ENCODE data around the gene OR2V2. TPM values are rescaled to one million over a fixed set of nuclear protein-coding genes. Genes with fewer than 3 reads are reported as not detected.
"Not testable (repeated sequence)": the region's sequence is repeated elsewhere in the genome, so short reads cannot be mapped to it uniquely, and the experiment has no call there.

Gene OR2V2
- total RNA-seq, 1 experiment from 2014 or later: not detected

- DNase-seq (ENCODE audit: extremely low read depth, low read depth): no peak
These were observed 33.0 kb upstream of the OR2V2 start for GRCh38 chr5:181114284-181114843.

GRCh38 chr5:181114844-181115778 is 32.3 kb upstream of the OR2V2 start:
- no peak for DNase-seq (ENCODE audit: extremely low read depth, low read depth)

GRCh38 chr5:181118369-181118768 is 29.0 kb upstream of the OR2V2 start:
- DNase-seq (ENCODE audit: extremely low read depth, low read depth): no peak

- DNase-seq (ENCODE audit: extremely low read depth, low read depth): no peak
These were observed 28.3 kb upstream of the OR2V2 start for GRCh38 chr5:181119105-181119504.

GRCh38 chr5:181120306-181120705 is 27.1 kb upstream of the OR2V2 start:
- no peak for DNase-seq (ENCODE audit: extremely low read depth, low read depth)

- DNase-seq (ENCODE audit: extremely low read depth, low read depth): no peak
These were observed 26.6 kb upstream of the OR2V2 start for GRCh38 chr5:181120761-181121160.

GRCh38 chr5:181121675-181122561 is 25.5 kb upstream of the OR2V2 start:
- DNase-seq (ENCODE audit: extremely low read depth, low read depth): no peak

- no peak for DNase-seq (ENCODE audit: extremely low read depth, low read depth)
These were observed 22.9 kb upstream of the OR2V2 start for GRCh38 chr5:181124526-181124925.

GRCh38 chr5:181126841-181127240 is 20.5 kb upstream of the OR2V2 start:
- no peak for DNase-seq (ENCODE audit: extremely low read depth, low read depth)

GRCh38 chr5:181127456-181127855 is 19.9 kb upstream of the OR2V2 start:
- no peak for DNase-seq (ENCODE audit: extremely low read depth, low read depth)

- no peak for DNase-seq (ENCODE audit: extremely low read depth, low read depth)
These were observed 19.3 kb upstream of the OR2V2 start for GRCh38 chr5:181127907-181128626.

- DNase-seq (ENCODE audit: extremely low read depth, low read depth): no peak
These were observed 17.8 kb upstream of the OR2V2 start for GRCh38 chr5:181129601-181130000.

- not testable (repeated sequence) for DNase-seq (ENCODE audit: extremely low read depth, low read depth)
These were observed 17.3 kb upstream of the OR2V2 start for GRCh38 chr5:181130081-181130480.

GRCh38 chr5:181130832-181131496 is 16.4 kb upstream of the OR2V2 start, which contains the start of gene OR2V1:
Gene OR2V1, minus strand, starts transcription at chr5:181131169. Its CDS starts 5,865 bp downstream, at chr5:181125304.
- DNase-seq (ENCODE audit: extremely low read depth, low read depth): no peak

GRCh38 chr5:181131514-181131913 is 15.9 kb upstream of the OR2V2 start:
- DNase-seq (ENCODE audit: extremely low read depth, low read depth): no peak

GRCh38 chr5:181133083-181133482 is 14.3 kb upstream of the OR2V2 start:
- no peak for DNase-seq (ENCODE audit: extremely low read depth, low read depth)

- peak; percentile 86 for DNase-seq (ENCODE audit: extremely low read depth, low read depth)
These were observed 13.7 kb upstream of the OR2V2 start for GRCh38 chr5:181133610-181134231.

- no peak for DNase-seq (ENCODE audit: extremely low read depth, low read depth)
These were observed 13.1 kb upstream of the OR2V2 start for GRCh38 chr5:181134259-181134658.

- no peak for DNase-seq (ENCODE audit: extremely low read depth, low read depth)
These were observed 10.9 kb upstream of the OR2V2 start for GRCh38 chr5:181136361-181136955.
